Transverse colon (tissue), 4 donors: ENCODE measurements around the gene POU5F1.

Experiments
- CTCF ChIP-seq, 5 experiments: fragments of 200-600 bp in 3 of 5; fragments of 450-650 bp in 2 of 5; sonication (generic) in 3 of 5; IDR thresholded peaks; 1 replicate in 2 of 5; 2 replicates in 3 of 5; pipeline ENCODE4 v1.5.1; 2016 to 2017; ENCODE audit warnings: antibody characterized with exemption in 5 of 5, inconsistent platforms in 3 of 5, mild to moderate bottlenecking in 2 of 5, moderate library complexity in 1 of 5
- EP300 ChIP-seq: sonication (generic); formaldehyde crosslinking; IDR thresholded peaks from one replicate; pipeline ENCODE4 v1.6.1; 2017; ENCODE audit warnings: antibody characterized with exemption, low read depth
- POLR2A ChIP-seq: fragments of 450-650 bp; IDR thresholded peaks from one replicate; pipeline ENCODE4 v1.6.1; 2016; ENCODE audit warnings: antibody characterized with exemption, mild to moderate bottlenecking, moderate library complexity
- POLR2AphosphoS5 ChIP-seq, 3 donors: sonication (generic); formaldehyde crosslinking; IDR thresholded peaks; one replicate each; pipeline ENCODE4 v1.6.1; 2016; ENCODE audit warnings: antibody characterized with exemption in 3 of 3

GRCh38 chr6:31144296-31144969 is 26.0 kb downstream of the POU5F1 start:
- TF ChIP-seq CTCF (IDR thresholded peaks at IDR 0.05) (no peak), POLR2A (peak; percentile 62), POLR2AphosphoS5 (IDR thresholded peaks at IDR 0.05) (peak in 1 of 3 donors; percentile 34), EP300 (no peak)
